K562 (cell line): Measurements from ENCODE around the gene UTP14A. TPM values are rescaled to one million over a fixed set of nuclear protein-coding genes. Genes with fewer than 3 reads are reported as not detected.
A peak's percentile ranks its signal among the peaks of the same experiment; 100 is the strongest.

Experiments
- CHAMP1 ChIP-seq: fragments of 450-650 bp; IDR thresholded peaks from 2 replicates; pipeline ENCODE4 v1.6.1; 2016; ENCODE audit warnings: mild to moderate bottlenecking
- CHD4 ChIP-seq: fragments of 200-600 bp; sonication (generic); IDR thresholded peaks from 3 replicates; pipeline ENCODE4 v1.6.1; 2012; ENCODE audit warnings: low read depth, mild to moderate bottlenecking, mixed read lengths, low read length, inconsistent platforms; ENCODE audit not compliant: insufficient read depth, insufficient replicate concordance, poor library complexity, severe bottlenecking
- CREBBP ChIP-seq: IDR thresholded peaks from one replicate; pipeline ENCODE4 v1.6.1; 2012; ENCODE audit warnings: low read depth, mild to moderate bottlenecking, control low read depth, inconsistent platforms, low read length
- GABPB1 ChIP-seq: sonication (generic); formaldehyde crosslinking; IDR thresholded peaks from 2 replicates; pipeline ENCODE4 v1.8.0; 2022; ENCODE audit warnings: mild to moderate bottlenecking, missing genetic modification reagents
- GABPB2 ChIP-seq: fragments of 250-450 bp; sonication (Bioruptor Pico); conservative IDR thresholded peaks from 2 replicates; pipeline ENCODE4 v1.5.1; 2021; ENCODE audit warnings: mild to moderate bottlenecking
- HDAC3 ChIP-seq: fragments of 450-650 bp; IDR thresholded peaks from 2 replicates; pipeline ENCODE4 v1.6.1; 2018; ENCODE audit warnings: borderline replicate concordance, mild to moderate bottlenecking, moderate library complexity; ENCODE audit not compliant: partially characterized antibody
- IFI16 ChIP-seq: fragments of 250-450 bp; sonication (Bioruptor Pico); IDR thresholded peaks from 2 replicates; pipeline ENCODE4 v2.1.2; 2022; ENCODE audit warnings: mild to moderate bottlenecking, inconsistent platforms
- KAT2B ChIP-seq: IDR thresholded peaks from one replicate; pipeline ENCODE4 v1.6.1; 2012; ENCODE audit warnings: low read depth, mild to moderate bottlenecking, control low read depth, inconsistent platforms, low read length, moderate library complexity
- MCM3 ChIP-seq: fragments of 450-650 bp; IDR thresholded peaks from 2 replicates; pipeline ENCODE4 v1.6.1; 2016
- MTA2 ChIP-seq: fragments of 450-650 bp; IDR thresholded peaks from 2 replicates; pipeline ENCODE4 v1.6.1; 2016; ENCODE audit warnings: low read depth
- NELFE ChIP-seq: IDR thresholded peaks from 2 replicates; pipeline ENCODE4 v1.6.1; 2011; ENCODE audit warnings: mild to moderate bottlenecking; ENCODE audit not compliant: insufficient read depth, insufficient read length
- PHTF2 ChIP-seq: fragments of 250-450 bp; sonication (Bioruptor Pico); IDR thresholded peaks from 2 replicates; pipeline ENCODE4 v1.5.0; 2021; ENCODE audit warnings: mild to moderate bottlenecking
- SMARCA5 ChIP-seq: fragments of 450-650 bp; IDR thresholded peaks from 2 replicates; pipeline ENCODE4 v1.6.1; 2016
- TAF9B ChIP-seq: fragments of 450-650 bp; IDR thresholded peaks from 2 replicates; pipeline ENCODE4 v1.6.1; 2018; ENCODE audit warnings: mild to moderate bottlenecking; ENCODE audit not compliant: partially characterized antibody
- USF1 ChIP-seq: sonication (generic); formaldehyde crosslinking; IDR thresholded peaks from 2 replicates; pipeline ENCODE4 v1.9.0; 2022; ENCODE audit warnings: mild to moderate bottlenecking, missing genetic modification reagents
- ZNF282 ChIP-seq: sonication (generic); formaldehyde crosslinking; IDR thresholded peaks from 2 replicates; pipeline ENCODE4 v1.8.1; 2023; ENCODE audit warnings: missing genetic modification reagents
- ZNF318 ChIP-seq, 2 experiments: fragments of 450-650 bp; IDR thresholded peaks; 2 replicates each; pipeline ENCODE4 v1.6.1; 2016; ENCODE audit warnings: mild to moderate bottlenecking in 2 of 2, borderline replicate concordance in 1 of 2, low read depth in 1 of 2, moderate library complexity in 1 of 2
- polyA plus RNA-seq, 8 experiments: library from polyadenylated mRNA; depleted of rRNA in 4 of 8; stranded (reverse) in 5 of 8; unstranded in 3 of 8; fragments of >200 nt; fragmentation: Nextera tagmentation in 2 of 8; fragmentation: Illumina TruSeq in 1 of 8; extraction: Ambion mirVana in 2 of 8; extraction: Trizol in 1 of 8; gene quantifications; 2 replicates each; pipeline versions ENCODE4 v1.2.1 to v1.2.3, GENCODE V29; 2011 to 2014; ENCODE audit warnings: inconsistent platforms in 1 of 8, missing spikeins in 1 of 8
- total RNA-seq, 7 experiments: library from RNA; depleted of rRNA in 6 of 7; stranded (reverse); fragments of >200 nt in 6 of 7; fragmentation: Illumina TruSeq in 2 of 7; extraction: Trizol in 2 of 7; gene quantifications; 2 replicates each; pipeline versions ENCODE4 v1.2.1 to v1.2.3, GENCODE V29; 2011 to 2021; ENCODE audit warnings: low replicate concordance in 1 of 7

The UTP14A gene
- total and polyA plus RNA-seq, 9 of the 15 experiments (the other 6 are each of a cell fraction or from before 2014, with no cell fraction given) = 30.5 to 91.0 (median 64.1) TPM

DNA sequence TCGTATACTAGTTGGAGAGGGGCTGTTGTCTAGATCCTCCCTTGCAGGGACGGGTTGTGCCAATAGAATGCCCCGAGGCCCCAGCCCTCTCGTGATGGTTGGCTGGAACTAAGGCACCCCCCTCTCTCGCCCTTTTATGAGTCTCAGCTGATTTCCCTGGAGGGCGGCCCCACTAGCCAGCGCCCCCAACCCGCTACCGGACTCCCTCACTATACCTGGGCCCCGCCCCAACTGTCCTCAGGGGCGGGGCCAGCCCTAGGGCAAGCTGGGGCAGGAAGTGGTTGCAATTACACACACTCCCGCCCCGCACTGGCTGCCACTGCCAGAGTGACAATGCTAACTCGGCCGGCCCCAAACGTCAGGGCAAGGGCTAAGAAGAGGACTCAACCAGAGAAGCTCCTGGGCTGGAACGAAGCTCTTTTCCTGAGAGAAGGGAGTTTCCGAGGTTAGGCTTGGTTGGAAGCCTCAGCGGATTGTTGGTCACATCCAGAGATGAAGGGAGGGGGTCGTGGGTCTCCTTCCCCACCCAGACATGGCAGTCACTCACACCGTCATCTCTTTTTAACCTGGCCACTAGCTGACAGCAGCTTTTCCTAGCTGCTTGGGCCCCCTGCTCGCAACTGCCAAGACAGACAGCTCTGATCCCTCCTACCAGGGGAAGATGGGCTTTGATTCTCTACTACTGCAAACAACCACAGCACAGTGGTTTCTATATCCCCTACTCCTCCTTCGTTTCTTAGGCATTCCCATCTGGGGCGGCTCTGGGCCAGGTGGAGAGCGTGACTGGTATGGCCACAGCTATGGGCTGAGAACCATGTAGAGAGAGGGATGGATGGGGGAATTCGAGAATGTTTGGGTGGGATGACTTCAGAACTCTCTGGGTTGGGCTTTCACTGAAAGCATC is 55.5 kb downstream of the UTP14A start (continued):
- TF ChIP-seq NELFE (no peak), CREBBP (no peak), ZNF318 (IDR thresholded peaks at IDR 0.05; ENCODE audit: borderline replicate concordance in 1 of 2, low read depth in 1 of 2) (no peak), CHD4 (no peak), TAF9B (peak; percentile 42), KAT2B (no peak), GABPB2 (CRISPR knock-in tag) (no peak), GABPB1 (CRISPR knock-in tag) (peak; percentile 87), IFI16 (CRISPR knock-in tag) (no peak), USF1 (no peak), MCM3 (no peak), MTA2 (no peak), ZNF282 (no peak), HDAC3 (no peak), PHTF2 (CRISPR knock-in tag) (no peak), CHAMP1 (no peak), SMARCA5 (no peak)
